BE2C (cell line): ENCODE results near the gene POC1B.

Experiments
- DNase-seq: peaks from one replicate; pipeline ENCODE4 v3.0.0-alpha.2; 2020
- H3K27me3 ChIP-seq: fragments of 250-450 bp; sonication (Bioruptor Pico); 2 replicates; pipeline ENCODE4 v1.5.1; 2020; ENCODE audit warnings: mild to moderate bottlenecking
- H3K36me3 ChIP-seq: fragments of 250-450 bp; sonication (Bioruptor Pico); 2 replicates; pipeline ENCODE4 v1.5.1; 2020; ENCODE audit warnings: mild to moderate bottlenecking
- H3K4me1 ChIP-seq: fragments of 250-450 bp; sonication (Bioruptor Pico); 2 replicates; pipeline ENCODE4 v1.5.1; 2020
- H3K4me3 ChIP-seq: 2 replicates; pipeline ENCODE4 v1.5.1; 2011; ENCODE audit warnings: low read depth, low read length
- H3K9me3 ChIP-seq: fragments of 250-450 bp; sonication (Bioruptor Pico); 2 replicates; pipeline ENCODE4 v1.5.1; 2020
- CTCF ChIP-seq: IDR thresholded peaks from 2 replicates; pipeline ENCODE4 v1.5.1; 2012; ENCODE audit warnings: mild to moderate bottlenecking, low read depth, low read length

POC1B gene

GRCh38 chr12:89568484-89568883, 42.6 kb upstream of the POC1B start:
- H3K4me1 ChIP-seq, result peaks cover 6% of the 10 kb centered on the region; the same call in 1 of the 2 replicates
- H3K4me3 ChIP-seq, result no peak overlapping the region
- no peak for TF ChIP-seq CTCF
- no peaks in the 10 kb centered on the region for H3K36me3 ChIP-seq
- no peak for DNase-seq
- H3K9me3 ChIP-seq, result no peaks in the 10 kb centered on the region
- H3K27me3 ChIP-seq, result no peaks in the 10 kb centered on the region

GRCh38 chr12:89567691-89568239, 41.9 kb upstream of the POC1B start:
- no peak for TF ChIP-seq CTCF
- H3K27me3 ChIP-seq, result no peaks in the 10 kb centered on the region
- H3K9me3 ChIP-seq, result no peaks in the 10 kb centered on the region
- DNase-seq, result no peak
- no peaks in the 10 kb centered on the region for H3K36me3 ChIP-seq
- no peak overlapping the region for H3K4me3 ChIP-seq
- peaks cover 6% of the 10 kb centered on the region; the same call in 1 of the 2 replicates for H3K4me1 ChIP-seq

- no peak for TF ChIP-seq CTCF
- Histone ChIP-seq H3K9me3 (no peaks in the 10 kb centered on the region), H3K27me3 (no peaks in the 10 kb centered on the region), H3K36me3 (no peaks in the 10 kb centered on the region), H3K4me1 (peaks cover 6% of the 10 kb centered on the region; the same call in 1 of the 2 replicates), H3K4me3 (no peak overlapping the region)
- DNase-seq, result peak; percentile 10
Observed at GRCh38 chr12:89566615-89567014, 40.8 kb upstream of the POC1B start.

DNA sequence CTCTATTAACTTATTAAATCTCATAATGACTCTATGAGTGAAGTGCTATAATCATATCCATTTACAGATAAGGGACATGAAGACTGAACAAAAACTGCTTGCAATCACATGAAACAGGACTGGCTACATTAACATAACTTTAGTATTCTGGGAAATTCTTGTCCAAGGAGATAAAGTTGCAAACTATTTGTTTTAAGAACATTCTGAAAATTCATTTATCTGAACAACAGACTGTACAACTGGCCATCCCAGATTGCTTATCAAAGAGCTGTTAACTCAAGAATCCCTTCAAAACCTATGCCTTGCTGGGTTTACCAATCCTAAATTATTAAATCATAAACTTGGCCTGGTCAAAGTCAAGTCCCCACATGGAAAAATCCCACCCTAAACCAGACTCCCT, 39.2 kb upstream of the POC1B start:
- H3K9me3 ChIP-seq, result no peaks in the 10 kb centered on the region
- H3K36me3 ChIP-seq, result no peaks in the 10 kb centered on the region
- no peak for DNase-seq
- H3K4me1 ChIP-seq, result peaks cover 6% of the 10 kb centered on the region; the same call in 1 of the 2 replicates
- no peak overlapping the region for H3K4me3 ChIP-seq
- no peaks in the 10 kb centered on the region for H3K27me3 ChIP-seq
- no peak for TF ChIP-seq CTCF

- no peak for DNase-seq
- Histone ChIP-seq H3K9me3 (no peaks in the 10 kb centered on the region), H3K4me1 (no peaks in the 10 kb centered on the region; the same call in 1 of the 2 replicates), H3K36me3 (no peaks in the 10 kb centered on the region), H3K4me3 (no peak overlapping the region), H3K27me3 (no peaks in the 10 kb centered on the region)
- no peak for TF ChIP-seq CTCF
Observed at GRCh38 chr12:89559753-89560152, 33.9 kb upstream of the POC1B start.

GRCh38 chr12:89556976-89557375, 31.1 kb upstream of the POC1B start:
- no peaks in the 10 kb centered on the region; the same call in 1 of the 2 replicates for H3K4me1 ChIP-seq
- no peak overlapping the region for H3K4me3 ChIP-seq
- H3K36me3 ChIP-seq, result no peaks in the 10 kb centered on the region
- no peaks in the 10 kb centered on the region for H3K27me3 ChIP-seq
- no peak for DNase-seq
- no peak for TF ChIP-seq CTCF
- no peaks in the 10 kb centered on the region for H3K9me3 ChIP-seq
